ENCODE measurements around the gene SDC4.

SDC4 gene

DNA sequence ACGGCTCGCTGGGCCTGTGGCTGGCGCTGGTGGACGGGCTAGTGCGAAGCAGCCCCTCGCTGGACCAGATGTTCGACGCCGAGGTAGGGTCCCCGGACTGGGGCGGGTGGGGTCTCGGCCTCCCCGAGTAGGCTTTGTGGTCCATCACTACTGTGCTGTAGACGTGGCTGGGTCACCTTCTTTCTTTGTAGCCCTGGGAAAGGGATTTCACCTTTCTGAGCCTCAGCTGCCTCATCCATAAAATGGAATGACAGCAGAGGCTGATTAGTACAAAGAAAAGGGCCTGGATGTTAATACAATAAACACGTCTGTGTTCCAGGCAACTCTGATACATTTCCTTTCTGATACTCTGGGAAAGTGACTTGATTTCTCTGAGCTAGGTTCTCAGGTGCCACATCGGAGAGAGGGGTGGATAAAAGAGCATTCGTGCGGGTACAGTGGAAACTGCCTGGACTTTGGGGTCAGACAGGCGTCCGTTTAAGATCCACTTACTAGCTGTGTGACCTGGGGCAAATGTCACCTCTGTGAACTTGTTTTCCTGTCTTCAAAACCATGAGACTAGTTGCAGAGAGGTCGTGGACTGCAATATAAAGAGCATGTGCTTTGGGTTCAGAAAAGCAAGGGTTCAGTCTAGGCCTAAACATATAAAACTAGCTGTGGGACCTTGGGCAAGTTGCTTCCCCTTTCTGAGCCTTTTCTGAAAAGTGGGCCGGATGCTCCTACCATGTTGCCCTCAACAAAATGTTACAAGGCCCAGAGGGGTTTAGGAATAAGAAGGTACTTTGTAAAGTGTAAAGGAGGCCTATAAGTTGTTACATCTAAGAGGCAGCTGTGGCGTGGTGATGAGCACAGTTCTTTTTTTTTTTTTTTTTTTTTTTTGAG, 15.6 kb upstream of the SDC4 start:
- H3K4me3 ChIP-seq = peak overlapping the region; percentile 60 to 71
- DNase-seq = no peak
- H3K9me3 ChIP-seq = no peaks in the 10 kb centered on the region
- intact Hi-C loops (cut with DNase I; ENCODE audit: low total_unique reads) = loop anchor here (10.0 kb wide), 1 partner anchor 479 kb away; the partner anchor contains the start of gene YWHAB
- peaks cover 0 to 43% (median 28%) of the 10 kb centered on the region in 4 donors for H3K4me1 ChIP-seq
- H3K27me3 ChIP-seq = no peaks in the 10 kb centered on the region
- H3K36me3 ChIP-seq = peaks cover 28 to 36% (median 35%) of the 10 kb centered on the region in 3 donors
- no peak for TF ChIP-seq CTCF (IDR thresholded peaks at IDR 0.05)
- peak overlapping the region; percentile 86 to 88 for H3K27ac ChIP-seq

DNA sequence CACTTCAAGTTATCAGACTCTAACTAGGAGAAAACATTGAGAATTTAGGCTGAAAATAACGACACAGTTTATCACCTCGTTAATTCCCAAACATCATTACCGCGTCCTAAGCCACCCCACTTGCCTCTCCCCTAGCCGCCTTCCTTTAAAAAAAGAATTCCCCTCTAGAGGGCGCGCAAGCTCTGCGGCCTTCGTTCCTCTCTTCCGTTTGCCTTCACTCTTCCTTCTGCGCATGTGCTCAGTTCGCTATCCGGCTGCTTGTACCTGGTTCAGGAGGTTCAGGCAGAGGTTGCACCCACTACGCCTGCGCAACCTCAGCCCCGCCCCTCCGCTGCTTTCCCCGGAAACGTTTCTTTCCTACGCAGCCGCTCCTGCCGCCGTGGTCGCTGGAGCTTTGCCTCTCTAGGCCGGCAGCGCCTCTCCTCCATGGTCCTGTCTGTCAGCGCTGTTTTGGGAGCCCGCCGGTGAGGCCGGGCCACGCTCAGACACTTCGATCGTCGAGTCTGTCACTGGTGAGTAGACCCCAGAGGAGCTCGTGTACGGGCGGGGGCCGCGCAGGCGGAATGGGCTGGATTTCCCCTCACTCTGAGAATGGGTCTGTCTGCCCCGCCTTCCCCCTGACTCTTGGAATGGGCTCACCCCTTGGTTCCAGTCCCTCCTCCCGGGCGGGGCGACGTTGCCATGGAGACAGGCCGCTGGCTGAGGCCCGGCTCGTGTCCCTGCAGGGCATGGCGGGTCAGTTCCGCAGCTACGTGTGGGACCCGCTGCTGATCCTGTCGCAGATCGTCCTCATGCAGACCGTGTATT, 14.8 kb upstream of the SDC4 start, which contains the start of gene SYS1:
TSS of gene SYS1 (plus strand) at position 353 of the 807 bp plus-strand sequence. CDS start at position 729, 376 bp downstream.
- Histone ChIP-seq H3K36me3 (peaks cover 21 to 29% (median 28%) of the 10 kb centered on the region in 3 donors), H3K4me1 (peaks cover 0 to 50% (median 35%) of the 10 kb centered on the region in 4 donors), H3K27ac (peak within 1 kb of the TSS; percentile 86 to 88), H3K4me3 (peak within 1 kb of the TSS; percentile 60 to 71), H3K27me3 (no peaks in the 10 kb centered on the region), H3K9me3 (no peaks in the 10 kb centered on the region)
- DNase-seq = peak; percentile 98 to 99
- peak; percentile 91 to 94 for TF ChIP-seq CTCF (IDR thresholded peaks at IDR 0.05)
- intact Hi-C loops (cut with DNase I; ENCODE audit: low total_unique reads) = loop anchor here (10.0 kb wide), 1 partner anchor 478 kb away; the partner anchor contains the start of gene YWHAB

- intact Hi-C loops (cut with DNase I; ENCODE audit: low total_unique reads) = loop anchor here (10.0 kb wide), 1 partner anchor 477 kb away; the partner anchor contains the start of gene YWHAB
- H3K27ac ChIP-seq = peak overlapping the region in 1 of 2 donors; percentile 88
- peaks cover 0 to 61% (median 44%) of the 10 kb centered on the region in 4 donors for H3K4me1 ChIP-seq
- H3K27me3 ChIP-seq = no peaks in the 10 kb centered on the region
- no peaks in the 10 kb centered on the region for H3K9me3 ChIP-seq
- no peak for TF ChIP-seq CTCF (IDR thresholded peaks at IDR 0.05)
- H3K36me3 ChIP-seq = peaks cover 8 to 17% (median 16%) of the 10 kb centered on the region in 3 donors
- no peak overlapping the region for H3K4me3 ChIP-seq
- no peak for DNase-seq
Measured at GRCh38 chr20:45361793-45362192, 13.6 kb upstream of the SDC4 start.

GRCh38 chr20:45359406-45360148, 11.4 kb upstream of the SDC4 start:
- H3K27ac ChIP-seq = peak overlapping the region; percentile 84 to 87
- peaks cover 0 to 56% (median 37%) of the 10 kb centered on the region in 4 donors for H3K4me1 ChIP-seq
- no peaks in the 10 kb centered on the region for H3K27me3 ChIP-seq
- no peaks in the 10 kb centered on the region for H3K36me3 ChIP-seq
- intact Hi-C loops (cut with DNase I; ENCODE audit: low total_unique reads) = loop anchor here (2.0 to 10.0 kb wide), 2 partner anchors 23 to 475 kb away; partner anchors contain the start of gene YWHAB
- TF ChIP-seq CTCF (IDR thresholded peaks at IDR 0.05) = no peak
- peak in 1 of 2 donors; percentile 64 for DNase-seq
- no peak overlapping the region for H3K4me3 ChIP-seq
- no peaks in the 10 kb centered on the region for H3K9me3 ChIP-seq

GRCh38 chr20:45359069-45359405, 10.8 kb upstream of the SDC4 start:
- Histone ChIP-seq H3K27me3 (no peaks in the 10 kb centered on the region), H3K27ac (peak overlapping the region; percentile 84 to 87), H3K4me1 (peaks cover 0 to 52% (median 35%) of the 10 kb centered on the region in 4 donors), H3K9me3 (no peaks in the 10 kb centered on the region), H3K36me3 (no peaks in the 10 kb centered on the region), H3K4me3 (no peak overlapping the region)
- intact Hi-C loops (cut with DNase I; ENCODE audit: low total_unique reads) = loop anchor here (2.0 kb wide), 1 partner anchor 22 kb away; no protein-coding TSS in a partner anchor
- TF ChIP-seq CTCF (IDR thresholded peaks at IDR 0.05) = no peak
- peak; percentile 83 to 95 for DNase-seq

Data from tibial artery (tissue), 4 donors.